HCT116 (cell line): ENCODE results near the gene TLN1. TPM values are rescaled to one million over a fixed set of nuclear protein-coding genes. Genes with fewer than 3 reads are reported as not detected.
A peak's percentile ranks its signal among the peaks of the same experiment; 100 is the strongest.

ENCODE experiments used
- ATAC-seq: fragments of 200-7000 bp; cut with Tn5 transposase; 2 replicates; pipeline ENCODE4 v1.9.1; 2020; ENCODE audit warnings: mild to moderate bottlenecking, moderate library complexity
- BruUV-seq: library from RNA; stranded (reverse); fragments of 400-500 nt; replicated peaks from 2 replicates; lab custom pipeline; 2021; lab: Mats Ljungman, UMichigan
- CTCF ChIA-PET: fragments of 300-600 bp; sonication (Branson Sonifier 250); formaldehyde crosslinking; loops from one replicate; lab custom pipeline; 2021; ENCODE audit warnings: antibody characterized with exemption; lab: Charles Lee
- POLR2A ChIA-PET: fragments of 300-600, 350-600 bp; sonication (Branson Sonifier 250); formaldehyde crosslinking; loops from one replicate; lab custom pipeline; 2021; ENCODE audit warnings: antibody characterized with exemption; lab: Charles Lee
- RAD21 ChIA-PET, 2 experiments: fragments of 300-600 bp; sonication (Branson Sonifier 250); formaldehyde crosslinking; loops; one replicate each; lab custom pipeline; 2023; ENCODE audit warnings: low total read pairs in 2 of 2; ENCODE audit not compliant: uncharacterized antibody in 2 of 2, unreplicated experiment in 2 of 2, low non-redundant PET in 1 of 2; lab: Charles Lee
- DNase-seq: peaks from one replicate; pipeline ENCODE4 v3.0.0-alpha.2; 2010; ENCODE audit warnings: low read depth, low spot score
- H2AFZ ChIP-seq: fragments of 200-600 bp; shearing (Covaris generic), sonication (generic); 2 replicates; pipeline ENCODE4 v1.6.1; 2017; ENCODE audit warnings: low read depth, mixed run types, mixed read lengths, antibody characterized with exemption, low read length; ENCODE audit not compliant: poor library complexity, severe bottlenecking
- H3K27ac ChIP-seq: 2 replicates; pipeline ENCODE4 v1.5.1; 2012; ENCODE audit warnings: low read depth, low read length
- H3K27me3 ChIP-seq: fragments of 200-600 bp; sonication (generic); 2 replicates; pipeline ENCODE4 v1.6.1; 2016; ENCODE audit warnings: mixed run types, low read length, mixed read lengths; ENCODE audit not compliant: insufficient read depth
- H3K36me3 ChIP-seq, 2 experiments: fragments of 200-500 bp in 1 of 2; fragments of 200-600 bp in 1 of 2; sonication (Bioruptor generic) in 1 of 2; sonication (generic) in 1 of 2; 2 replicates each; pipeline versions ENCODE4 v1.5.1 to v1.6.1; 2014 to 2016; ENCODE audit warnings: low read length in 2 of 2, inconsistent platforms in 1 of 2, mixed read lengths in 1 of 2, mixed run types in 1 of 2; ENCODE audit not compliant: insufficient read depth in 2 of 2, control insufficient read depth in 1 of 2
- H3K4me1 ChIP-seq, 2 experiments: fragments of 200-600 bp in 1 of 2; sonication (generic) in 1 of 2; 2 replicates each; pipeline versions ENCODE4 v1.5.1 to v1.6.1; 2012 to 2017; ENCODE audit warnings: low read length in 2 of 2, inconsistent platforms in 1 of 2, mild to moderate bottlenecking in 1 of 2, mixed read lengths in 1 of 2, mixed run types in 1 of 2, moderate library complexity in 1 of 2; ENCODE audit not compliant: insufficient read depth in 2 of 2, control insufficient read depth in 1 of 2
- H3K4me2 ChIP-seq: fragments of 200-600 bp; sonication (generic); 2 replicates; pipeline ENCODE4 v1.6.1; 2017; ENCODE audit warnings: mixed run types, low read length, mixed read lengths
- H3K4me3 ChIP-seq, 2 experiments: fragments of 200-600 bp in 1 of 2; sonication (generic) in 1 of 2; replicated peaks in 1 of 2; 2 replicates each; pipeline ENCODE4 v1.5.1; 2011 to 2016; ENCODE audit warnings: low read length in 2 of 2, control low read depth in 1 of 2, low read depth in 1 of 2, mild to moderate bottlenecking in 1 of 2, mixed read lengths in 1 of 2, mixed run types in 1 of 2
- H3K79me2 ChIP-seq: fragments of 200-600 bp; sonication (generic); 2 replicates; pipeline ENCODE4 v1.6.1; 2017; ENCODE audit warnings: mild to moderate bottlenecking, mixed run types, low read length, moderate library complexity, mixed read lengths; ENCODE audit not compliant: insufficient read depth
- H3K9ac ChIP-seq: fragments of 200-600 bp; sonication (generic); 2 replicates; pipeline ENCODE4 v1.6.1; 2016; ENCODE audit warnings: low read length, mixed read lengths
- H3K9me2 ChIP-seq: fragments of 200-600 bp; sonication (generic), shearing (Covaris generic); 2 replicates; pipeline ENCODE4 v1.6.1; 2017; ENCODE audit warnings: mixed run types, mild to moderate bottlenecking, moderate library complexity; ENCODE audit not compliant: insufficient read depth
- H3K9me3 ChIP-seq, 2 experiments: fragments of 200-500 bp in 1 of 2; fragments of 200-600 bp in 1 of 2; sonication (Bioruptor generic) in 1 of 2; sonication (generic) in 1 of 2; 2 replicates each; pipeline ENCODE4 v1.6.1; 2014 to 2017; ENCODE audit warnings: low read length in 2 of 2, mixed read lengths in 2 of 2, inconsistent platforms in 1 of 2, low read depth in 1 of 2, mild to moderate bottlenecking in 1 of 2, mixed run types in 1 of 2, moderate library complexity in 1 of 2; ENCODE audit not compliant: control insufficient read depth in 1 of 2, insufficient read depth in 1 of 2
- H4K20me1 ChIP-seq: fragments of 200-600 bp; sonication (generic), shearing (Covaris generic); 2 replicates; pipeline ENCODE4 v1.6.1; 2017; ENCODE audit warnings: mixed run types, mild to moderate bottlenecking, moderate library complexity; ENCODE audit not compliant: insufficient read depth
- CBX3 ChIP-seq: IDR thresholded peaks from 2 replicates; pipeline ENCODE4 v1.6.1; 2012; ENCODE audit warnings: low read depth
- CEBPB ChIP-seq: IDR thresholded peaks from 2 replicates; pipeline ENCODE4 v1.6.1; 2012; ENCODE audit warnings: low read depth
- ELF1 ChIP-seq: IDR thresholded peaks from 2 replicates; pipeline ENCODE4 v1.6.1; 2012; ENCODE audit warnings: low read depth, borderline replicate concordance
- EZH2 ChIP-seq: fragments of 200-600 bp; sonication (generic); IDR thresholded peaks from 2 replicates; pipeline ENCODE4 v1.6.1; 2017; ENCODE audit warnings: antibody characterized with exemption, mixed run types
- EZH2phosphoT487 ChIP-seq: fragments of 200-600 bp; IDR thresholded peaks from 2 replicates; pipeline ENCODE4 v1.6.1; 2018; ENCODE audit warnings: antibody characterized with exemption, borderline replicate concordance
- FOSL1 ChIP-seq: IDR thresholded peaks from 2 replicates; pipeline ENCODE4 v1.6.1; 2012; ENCODE audit warnings: low read depth
- JUND ChIP-seq: IDR thresholded peaks from 2 replicates; pipeline ENCODE4 v1.6.1; 2012
- POLR2A ChIP-seq: IDR thresholded peaks from 2 replicates; pipeline ENCODE4 v1.7.0; 2011; ENCODE audit warnings: borderline replicate concordance; ENCODE audit not compliant: insufficient read depth, insufficient read length; ENCODE audit errors: extremely low read depth
- POLR2AphosphoS5 ChIP-seq: IDR thresholded peaks from 2 replicates; pipeline ENCODE4 v1.6.1; 2011; ENCODE audit warnings: mild to moderate bottlenecking, low read depth, low read length, moderate library complexity
- SIN3A ChIP-seq: IDR thresholded peaks from 2 replicates; pipeline ENCODE4 v1.6.1; 2012; ENCODE audit warnings: low read depth
- SP1 ChIP-seq: IDR thresholded peaks from 2 replicates; pipeline ENCODE4 v1.6.1; 2012; ENCODE audit warnings: low read depth
- SRF ChIP-seq: IDR thresholded peaks from 2 replicates; pipeline ENCODE4 v1.6.1; 2012; ENCODE audit warnings: low read depth
- TCF7L2 ChIP-seq: IDR thresholded peaks from 2 replicates; pipeline ENCODE4 v1.7.0; 2011; ENCODE audit warnings: borderline replicate concordance, inconsistent platforms; ENCODE audit not compliant: insufficient read depth, insufficient read length; ENCODE audit errors: extremely low read depth
- YY1 ChIP-seq: IDR thresholded peaks from 2 replicates; pipeline ENCODE4 v1.6.1; 2011; ENCODE audit warnings: low read length, low read depth, moderate library complexity, mild to moderate bottlenecking; ENCODE audit not compliant: insufficient replicate concordance; ENCODE audit errors: extremely low read depth
- ZBTB33 ChIP-seq: IDR thresholded peaks from 2 replicates; pipeline ENCODE4 v1.6.1; 2011; ENCODE audit warnings: mild to moderate bottlenecking, low read length, moderate library complexity; ENCODE audit not compliant: insufficient replicate concordance; ENCODE audit errors: extremely low read depth
- ZFX ChIP-seq: fragments of 450-650 bp; IDR thresholded peaks from 2 replicates; pipeline ENCODE4 v1.6.1; 2017
- intact Hi-C: fragments of 100-400 bp; cut with micrococcal nuclease; formaldehyde crosslinking; loops from 2 replicates; pipeline ENCODE4 v1.10.0; 2022
- total RNA-seq: library from RNA; stranded (reverse); gene quantifications from one replicate; pipeline ENCODE4 v1.2.1, GENCODE V29; 2021; ENCODE audit not compliant: unreplicated experiment
- TF ChIP-seq, protein P1 (sequence below), 3 experiments: fragments of 200-600 bp in 1 of 3; sonication (generic) in 1 of 3; IDR thresholded peaks in 2 of 3; conservative IDR thresholded peaks in 1 of 3; 2 replicates each; pipeline ENCODE4 v1.5.1; 2012 to 2017; ENCODE audit warnings: low read depth in 2 of 3, low read length in 2 of 3, antibody characterized with exemption in 1 of 3, borderline replicate concordance in 1 of 3, control low read depth in 1 of 3, mild to moderate bottlenecking in 1 of 3, mixed read lengths in 1 of 3, mixed run types in 1 of 3, moderate library complexity in 1 of 3; ENCODE audit not compliant: insufficient read depth in 1 of 3

Gene TLN1
- total RNA-seq, 1 experiment from 2014 or later: 144 TPM

GRCh38 chr9:35682051-35682450 is 49.9 kb downstream of the TLN1 start:
- Histone ChIP-seq H3K4me1 (no peaks in the 10 kb centered on the region), H3K36me3 (peaks cover 38 to 50% of the 10 kb centered on the region in 2 experiments; a peak in 3 of 4 replicates), H3K9me3 (no peaks in the 10 kb centered on the region), H4K20me1 (no peaks in the 10 kb centered on the region), H3K4me3 (no peak overlapping the region), H2AFZ (no peak overlapping the region), H3K27me3 (no peaks in the 10 kb centered on the region), H3K27ac (no peak overlapping the region), H3K9ac (no peak overlapping the region), H3K4me2 (no peak overlapping the region), H3K79me2 (peaks cover 18% of the 10 kb centered on the region; the same call in 1 of the 2 replicates), H3K9me2 (no peaks in the 10 kb centered on the region)
- RAD21 ChIA-PET: interaction anchor here in 1 of 2 experiments (0.6 kb wide), 1 partner anchor 898 kb away, joined by 3 read pairs; no protein-coding TSS in a partner anchor
- CTCF ChIA-PET: no interaction called here
- no peak for TF ChIP-seq ELF1
- TF ChIP-seq TCF7L2: no peak
- TF ChIP-seq POLR2A: no peak
- TF ChIP-seq SIN3A: no peak
- no peak for TF ChIP-seq SRF
- no peak for TF ChIP-seq YY1
- intact Hi-C loops: no loop called here
- no TSS peak for BruUV-seq
- ATAC-seq (no peak), DNase-seq (no peak)
- POLR2A ChIA-PET: no interaction called here

DNA sequence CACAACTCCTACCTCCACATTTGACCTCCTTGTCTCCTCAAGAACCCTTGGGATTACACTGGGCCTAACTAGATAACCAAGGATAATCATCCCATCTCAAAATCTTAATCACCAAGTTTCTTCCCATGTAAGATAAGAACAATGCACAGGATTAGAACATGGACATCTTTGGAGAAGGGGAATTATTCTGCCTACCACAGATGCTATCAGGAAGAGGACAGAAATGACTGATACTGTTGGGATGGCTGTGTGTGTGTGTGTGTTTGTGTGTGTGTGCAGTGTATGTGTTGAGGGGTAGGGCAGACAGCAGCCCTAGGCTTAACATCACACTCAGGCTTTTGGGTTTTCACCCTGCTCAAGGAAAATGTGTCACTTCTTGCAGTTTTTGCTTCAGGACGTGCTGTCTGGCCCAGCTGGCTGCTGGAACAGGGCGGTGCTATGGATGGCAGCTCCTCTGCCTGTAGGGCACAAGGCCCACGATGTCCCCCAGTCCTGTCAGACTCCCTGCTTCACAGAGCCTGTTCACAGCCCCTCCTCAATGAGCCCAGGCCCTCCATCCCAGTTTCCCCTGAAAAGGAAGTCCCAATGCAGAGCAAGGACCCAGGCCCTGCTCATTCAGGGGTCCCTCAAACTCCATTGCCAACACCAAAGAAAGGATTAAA is 50.5 kb downstream of the TLN1 start:
- ChIA-PET POLR2A (interaction anchor here (2.3 kb wide), 1 partner anchor 8 kb away, joined by 15 read pairs; the partner anchor contains the start of gene TPM2), CTCF (no interaction called here), RAD21 (no interaction called here)
- intact Hi-C loops: no loop called here
- DNase-seq (no peak), ATAC-seq (peak; percentile 31)
- Histone ChIP-seq H3K79me2 (peaks cover 12% of the 10 kb centered on the region; the same call in 1 of the 2 replicates), H3K4me1 (no peaks in the 10 kb centered on the region), H3K4me2 (no peak overlapping the region), H3K27me3 (no peaks in the 10 kb centered on the region), H4K20me1 (no peaks in the 10 kb centered on the region), H3K9me3 (no peaks in the 10 kb centered on the region), H2AFZ (no peak overlapping the region), H3K27ac (no peak overlapping the region), H3K4me3 (no peak overlapping the region), H3K36me3 (peaks cover 36 to 44% of the 10 kb centered on the region in 2 experiments; a peak in 3 of 4 replicates), H3K9me2 (no peaks in the 10 kb centered on the region), H3K9ac (no peak overlapping the region)
- no TSS peak for BruUV-seq
- no peak for TF ChIP-seq ZBTB33
- no peak for TF ChIP-seq EZH2phosphoT487
- TF ChIP-seq FOSL1: no peak
- no peak for TF ChIP-seq JUND
- no peak for TF ChIP-seq POLR2AphosphoS5
- TF ChIP-seq, protein P1, sequence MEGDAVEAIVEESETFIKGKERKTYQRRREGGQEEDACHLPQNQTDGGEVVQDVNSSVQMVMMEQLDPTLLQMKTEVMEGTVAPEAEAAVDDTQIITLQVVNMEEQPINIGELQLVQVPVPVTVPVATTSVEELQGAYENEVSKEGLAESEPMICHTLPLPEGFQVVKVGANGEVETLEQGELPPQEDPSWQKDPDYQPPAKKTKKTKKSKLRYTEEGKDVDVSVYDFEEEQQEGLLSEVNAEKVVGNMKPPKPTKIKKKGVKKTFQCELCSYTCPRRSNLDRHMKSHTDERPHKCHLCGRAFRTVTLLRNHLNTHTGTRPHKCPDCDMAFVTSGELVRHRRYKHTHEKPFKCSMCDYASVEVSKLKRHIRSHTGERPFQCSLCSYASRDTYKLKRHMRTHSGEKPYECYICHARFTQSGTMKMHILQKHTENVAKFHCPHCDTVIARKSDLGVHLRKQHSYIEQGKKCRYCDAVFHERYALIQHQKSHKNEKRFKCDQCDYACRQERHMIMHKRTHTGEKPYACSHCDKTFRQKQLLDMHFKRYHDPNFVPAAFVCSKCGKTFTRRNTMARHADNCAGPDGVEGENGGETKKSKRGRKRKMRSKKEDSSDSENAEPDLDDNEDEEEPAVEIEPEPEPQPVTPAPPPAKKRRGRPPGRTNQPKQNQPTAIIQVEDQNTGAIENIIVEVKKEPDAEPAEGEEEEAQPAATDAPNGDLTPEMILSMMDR (IDR thresholded peaks at IDR 0.05 in 2 of 3, conservative IDR thresholded peaks at IDR 0.05 in 1 of 3; ENCODE audit: borderline replicate concordance in 1 of 3, insufficient read depth in 1 of 3, low read depth in 2 of 3, low read length in 2 of 3): no peak
- no peak for TF ChIP-seq EZH2
- no peak for TF ChIP-seq CEBPB
- TF ChIP-seq TCF7L2: no peak
- no peak for TF ChIP-seq CBX3
- no peak for TF ChIP-seq SRF
- TF ChIP-seq ZFX: no peak
- no peak for TF ChIP-seq SP1
